B cell (primary cell): ENCODE data around the gene THSD7A. TPM values are rescaled to one million over a fixed set of nuclear protein-coding genes. Genes with fewer than 3 reads are reported as not detected.

Source experiments
- ATAC-seq: fragments of 200-7000 bp; cut with Tn5 transposase; one replicate; pipeline ENCODE4 v1.10.0; 2021; ENCODE audit warnings: low read depth, mild to moderate bottlenecking, moderate number of reproducible peaks, moderate library complexity
- CTCF ChIA-PET: fragments of 350-600 bp; sonication (Branson Sonifier 250); formaldehyde crosslinking; loops from one replicate; lab custom pipeline; 2021; ENCODE audit warnings: antibody characterized with exemption, inconsistent platforms; lab: Charles Lee
- POLR2A ChIA-PET: fragments of 350-600 bp; sonication (Branson Sonifier 250); formaldehyde crosslinking; loops from one replicate; lab custom pipeline; 2021; ENCODE audit warnings: antibody characterized with exemption; lab: Charles Lee
- DNase-seq: peaks from one replicate; pipeline ENCODE4 v3.0.0; 2013
- H2AFZ ChIP-seq: 2 replicates; pipeline ENCODE4 v1.6.1; 2012; ENCODE audit warnings: mild to moderate bottlenecking, low read depth, low read length; ENCODE audit not compliant: insufficient read depth, poor library complexity, severe bottlenecking
- H3K27ac ChIP-seq, 2 donors: 1 replicate in 1 of 2; 2 replicates in 1 of 2; pipeline ENCODE4 v1.5.1; 2012 to 2013; ENCODE audit warnings: low read length in 2 of 2, mild to moderate bottlenecking in 2 of 2, moderate library complexity in 1 of 2
- H3K27me3 ChIP-seq, 4 experiments: fragments of 200-600 bp in 1 of 4; sonication (generic) in 1 of 4; replicated peaks in 1 of 4; 1 replicate in 2 of 4; 2 replicates in 2 of 4; pipeline versions ENCODE4 v1.6.1 to v1.7.0; 2013 to 2016; ENCODE audit warnings: low read length in 3 of 4, mild to moderate bottlenecking in 2 of 4, mixed read lengths in 1 of 4, moderate library complexity in 1 of 4; ENCODE audit not compliant: insufficient read depth in 4 of 4, control insufficient read depth in 3 of 4; ENCODE audit errors: control extremely low read depth in 1 of 4
- H3K36me3 ChIP-seq, 2 experiments: replicated peaks in 1 of 2; 1 replicate in 1 of 2; 2 replicates in 1 of 2; pipeline versions ENCODE4 v1.6.1 to v1.7.1; 2013; ENCODE audit warnings: low read length in 1 of 2; ENCODE audit not compliant: insufficient read depth in 2 of 2, control insufficient read depth in 1 of 2; ENCODE audit errors: control extremely low read depth in 1 of 2, extremely low read depth in 1 of 2
- H3K4me1 ChIP-seq, 2 donors: fragments of 200-600 bp in 1 of 2; sonication (generic) in 1 of 2; 1 replicate in 1 of 2; 2 replicates in 1 of 2; pipeline versions ENCODE4 v1.5.1 to v1.6.1; 2013 to 2017; ENCODE audit warnings: low read length in 2 of 2; ENCODE audit not compliant: control insufficient read depth in 2 of 2, insufficient read depth in 2 of 2
- H3K4me2 ChIP-seq: replicated peaks from 2 replicates; pipeline ENCODE3; 2012; ENCODE audit warnings: mild to moderate bottlenecking, low read depth, low read length; ENCODE audit not compliant: poor library complexity, severe bottlenecking
- H3K4me3 ChIP-seq, 5 experiments: fragments of 200-600 bp in 1 of 5; sonication (generic) in 1 of 5; 1 replicate in 3 of 5; 2 replicates in 2 of 5; pipeline versions ENCODE4 v1.5.1 to v1.7.0; 2011 to 2016; ENCODE audit warnings: low read length in 4 of 5, mild to moderate bottlenecking in 4 of 5, low read depth in 2 of 5, control low read depth in 1 of 5, moderate library complexity in 1 of 5; ENCODE audit not compliant: insufficient read depth in 1 of 5; ENCODE audit errors: control extremely low read depth in 1 of 5, extremely low read depth in 1 of 5
- H3K79me2 ChIP-seq: fragments of 200-600 bp; sonication (generic); one replicate; pipeline ENCODE4 v1.6.0; 2016; ENCODE audit warnings: low read length; ENCODE audit not compliant: control insufficient read depth, insufficient read depth
- H3K9ac ChIP-seq: fragments of 200-600 bp; sonication (generic); 2 replicates; pipeline ENCODE4 v1.6.1; 2017; ENCODE audit warnings: mild to moderate bottlenecking, low read length, moderate library complexity
- H3K9me3 ChIP-seq, 3 donors: one replicate each; pipeline versions ENCODE4 v1.6.1 to v1.7.1; 2013; ENCODE audit warnings: low read length in 2 of 3; ENCODE audit not compliant: control insufficient read depth in 2 of 3, insufficient read depth in 1 of 3; ENCODE audit errors: control extremely low read depth in 1 of 3
- H4K20me1 ChIP-seq: 2 replicates; pipeline ENCODE4 v1.6.0; 2012; ENCODE audit warnings: mild to moderate bottlenecking, low read length; ENCODE audit not compliant: insufficient read depth, control insufficient read depth, poor library complexity, severe bottlenecking
- H3K27ac Mint-ChIP-seq: one replicate; pipeline ENCODE4 v1.8.0; 2021; ENCODE audit warnings: mixed read lengths
- H3K27me3 Mint-ChIP-seq: one replicate; pipeline ENCODE4 v1.8.0; 2021; ENCODE audit warnings: mixed read lengths
- H3K4me1 Mint-ChIP-seq: one replicate; pipeline ENCODE4 v1.8.0; 2021; ENCODE audit warnings: mixed read lengths
- H3K4me3 Mint-ChIP-seq: one replicate; pipeline ENCODE4 v1.8.0; 2021; ENCODE audit warnings: mixed read lengths
- H3K9me3 Mint-ChIP-seq: one replicate; pipeline ENCODE4 v1.8.0; 2022; ENCODE audit warnings: mixed read lengths; ENCODE audit not compliant: insufficient read depth
- CTCF ChIP-seq: fragments of 200-600 bp; IDR thresholded peaks from one replicate; pipeline ENCODE4 v1.8.0; 2022; ENCODE audit warnings: antibody characterized with exemption, mild to moderate bottlenecking
- EZH2 ChIP-seq: IDR thresholded peaks from 2 replicates; pipeline ENCODE4 v1.6.1; 2012; ENCODE audit warnings: borderline replicate concordance, low read depth, mild to moderate bottlenecking, moderate library complexity, low read length; ENCODE audit not compliant: insufficient read depth, poor library complexity, severe bottlenecking
- WGBS: methylation state at CpG from one replicate; pipeline ENCODE4 v1.1.5; 2013; ENCODE audit warnings: missing lambda C conversion rate; ENCODE audit not compliant: insufficient coverage; 5-methylcytosine and 5-hydroxymethylcytosine counted together
- intact Hi-C: fragments of 100-400 bp; cut with micrococcal nuclease; formaldehyde crosslinking; loops from one replicate; pipeline ENCODE4 v1.10.0; 2022
- polyA plus RNA-seq: library from polyadenylated mRNA; depleted of rRNA; stranded (reverse); fragments of >200 nt; gene quantifications from 2 replicates; pipeline ENCODE4 v1.2.3, GENCODE V29; 2012
- total RNA-seq, 2 donors: library from RNA; stranded (reverse); fragments of 120-200 nt in 1 of 2; gene quantifications; 1 replicate in 1 of 2; 2 replicates in 1 of 2; pipeline versions ENCODE4 v1.2.3 to v1.2.4, GENCODE V29; 2013 to 2022

The THSD7A gene
- total and polyA plus RNA-seq, 2 donors (not counting 1 experiment from before 2014, with no cell fraction given): not detected

GRCh38 chr7:11819947-11820346 lies 12.1 kb downstream of the THSD7A start:
- TF ChIP-seq EZH2 (no peak), CTCF (no peak)
- intact Hi-C loops: no loop called here
- ATAC-seq: no peak
- no peak for DNase-seq
- Histone ChIP-seq H2AFZ (no peak overlapping the region), H3K4me3 (no peak overlapping the region), H3K9me3 (no peaks in the 10 kb centered on the region), H3K4me1 (no peaks in the 10 kb centered on the region), H3K79me2 (no peaks in the 10 kb centered on the region), H4K20me1 (no peaks in the 10 kb centered on the region), H3K27me3 (no peaks in the 10 kb centered on the region), H3K36me3 (no peaks in the 10 kb centered on the region), H3K27ac (no peak overlapping the region), H3K4me2 (no peak overlapping the region), H3K9ac (no peak overlapping the region)
- CTCF ChIA-PET: no interaction called here
- Mint-ChIP-seq H3K4me3 (no peak overlapping the region), H3K9me3 (peaks cover 2% of the 10 kb centered on the region), H3K4me1 (no peaks in the 10 kb centered on the region), H3K27ac (no peak overlapping the region), H3K27me3 (no peaks in the 10 kb centered on the region)
- 95% methylated on average over 5 of the region's 11 CpGs for WGBS
- POLR2A ChIA-PET: no interaction called here

GRCh38 chr7:11819271-11819670 lies 12.7 kb downstream of the THSD7A start:
- ChIA-PET POLR2A (no interaction called here), CTCF (no interaction called here)
- Histone ChIP-seq H3K27me3 (no peaks in the 10 kb centered on the region), H4K20me1 (no peaks in the 10 kb centered on the region), H2AFZ (no peak overlapping the region), H3K36me3 (no peaks in the 10 kb centered on the region), H3K4me1 (no peaks in the 10 kb centered on the region), H3K79me2 (no peaks in the 10 kb centered on the region), H3K9me3 (no peaks in the 10 kb centered on the region), H3K4me3 (no peak overlapping the region), H3K4me2 (no peak overlapping the region), H3K27ac (no peak overlapping the region), H3K9ac (no peak overlapping the region)
- no CpG with 5 or more reads among the region's 5 CpGs for WGBS
- DNase-seq: no peak
- Mint-ChIP-seq H3K27ac (no peak overlapping the region), H3K27me3 (no peaks in the 10 kb centered on the region), H3K4me1 (no peaks in the 10 kb centered on the region), H3K4me3 (no peak overlapping the region), H3K9me3 (peaks cover 2% of the 10 kb centered on the region)
- ATAC-seq: no peak
- TF ChIP-seq CTCF (no peak), EZH2 (no peak)
- intact Hi-C loops: no loop called here
